HepG2 (cell line): ENCODE data around the gene TPCN2. TPM values are rescaled to one million over a fixed set of nuclear protein-coding genes. Genes with fewer than 3 reads are reported as not detected.

ENCODE experiments used
- ATAC-seq: fragments of 200-7000 bp; cut with Tn5 transposase; 3 replicates; pipeline ENCODE4 v1.9.1; 2020; ENCODE audit warnings: mild to moderate bottlenecking, moderate library complexity
- BruUV-seq: library from RNA; stranded (reverse); fragments of 400-500 nt; replicated peaks from 2 replicates; lab custom pipeline; 2021; lab: Mats Ljungman, UMichigan
- CTCF ChIA-PET: fragments of 300-600 bp; formaldehyde crosslinking; extraction: SDS; loops from one replicate; lab custom pipeline; 2021; ENCODE audit warnings: low total read pairs, inconsistent platforms, low intra/inter-chr PET ratio; lab: Yijun Ruan, JAX
- POLR2A ChIA-PET: fragments of 350-600 bp; sonication (Branson Sonifier 250); formaldehyde crosslinking; loops from one replicate; lab custom pipeline; 2020; ENCODE audit warnings: antibody characterized with exemption, inconsistent platforms; lab: Yijun Ruan, JAX
- DNase-seq: peaks from one replicate; pipeline ENCODE4 v3.0.0-alpha.2; 2015; ENCODE audit warnings: low spot score
- FAIRE-seq: peaks from 3 replicates; lab custom pipeline; 2011; peaks lifted over from hg19 to GRCh38; lab: Jason Lieb, UNC
- H2AFZ ChIP-seq: one replicate; pipeline ENCODE4 v1.6.1; 2011; ENCODE audit warnings: low read length, inconsistent platforms
- H3K27ac ChIP-seq: fragments of 300-600 bp; 3 replicates; pipeline ENCODE4 v1.8.0; 2011; ENCODE audit warnings: mixed run types, mild to moderate bottlenecking, mixed read lengths, low read length, inconsistent platforms; ENCODE audit not compliant: insufficient read depth; ENCODE audit errors: extremely low read length
- H3K27me3 ChIP-seq, 2 experiments: fragments of 200-600 bp in 1 of 2; 2 replicates in 1 of 2; 3 replicates in 1 of 2; pipeline versions ENCODE4 v1.6.0 to v1.8.0; 2011; ENCODE audit warnings: low read length in 2 of 2, mild to moderate bottlenecking in 2 of 2, moderate library complexity in 2 of 2, inconsistent platforms in 1 of 2; ENCODE audit not compliant: insufficient read depth in 2 of 2, control insufficient read depth in 1 of 2
- H3K36me3 ChIP-seq, 2 experiments: fragments of 200-600 bp in 1 of 2; replicated peaks in 1 of 2; 2 replicates in 1 of 2; 3 replicates in 1 of 2; pipeline versions ENCODE4 v1.5.1 to v1.8.0; 2011; ENCODE audit warnings: low read length in 2 of 2, inconsistent platforms in 1 of 2; ENCODE audit not compliant: insufficient read depth in 2 of 2, control insufficient read depth in 1 of 2
- H3K4me1 ChIP-seq: 2 replicates; pipeline ENCODE4 v1.5.1; 2012; ENCODE audit warnings: low read length, inconsistent platforms; ENCODE audit not compliant: insufficient read depth
- H3K4me2 ChIP-seq: 2 replicates; pipeline ENCODE4 v1.6.0; 2011; ENCODE audit warnings: low read depth, low read length, inconsistent platforms
- H3K4me3 ChIP-seq, 3 experiments: fragments of 200-600 bp in 1 of 3; sonication (generic), shearing (Covaris generic) in 1 of 3; replicated peaks in 1 of 3; 2 replicates each; pipeline ENCODE4 v1.5.1; 2011 to 2016; ENCODE audit warnings: low read length in 3 of 3, inconsistent platforms in 2 of 3, low read depth in 2 of 3, mild to moderate bottlenecking in 2 of 3, control low read depth in 1 of 3, mixed read lengths in 1 of 3; ENCODE audit not compliant: insufficient read depth in 1 of 3
- H3K79me2 ChIP-seq: one replicate; pipeline ENCODE4 v1.6.1; 2011; ENCODE audit warnings: low read length, inconsistent platforms; ENCODE audit not compliant: insufficient read depth
- H3K9ac ChIP-seq: 2 replicates; pipeline ENCODE4 v1.6.0; 2011; ENCODE audit warnings: mild to moderate bottlenecking, low read depth, low read length, inconsistent platforms; ENCODE audit not compliant: insufficient read depth
- H3K9me3 ChIP-seq: 2 replicates; pipeline ENCODE4 v1.5.1; 2012; ENCODE audit warnings: mild to moderate bottlenecking, low read length
- H4K20me1 ChIP-seq: 2 replicates; pipeline ENCODE4 v1.6.0; 2011; ENCODE audit warnings: inconsistent platforms, mild to moderate bottlenecking, low read length, moderate library complexity; ENCODE audit not compliant: insufficient read depth
- ARHGAP35 ChIP-seq: sonication (generic); formaldehyde crosslinking; IDR thresholded peaks from 2 replicates; pipeline ENCODE4 v1.9.0; 2022; ENCODE audit warnings: mild to moderate bottlenecking, inconsistent platforms, moderate library complexity, missing genetic modification reagents, borderline replicate concordance
- HMGA1 ChIP-seq: sonication (generic); formaldehyde crosslinking; conservative IDR thresholded peaks from 2 replicates; pipeline ENCODE4 v1.4.0; 2020; ENCODE audit warnings: missing genetic modification reagents
- IRX3 ChIP-seq: sonication (generic); formaldehyde crosslinking; IDR thresholded peaks from 2 replicates; pipeline ENCODE4 v1.8.1; 2023; ENCODE audit warnings: mild to moderate bottlenecking, low read depth, missing genetic modification reagents, borderline replicate concordance
- MIER2 ChIP-seq: IDR thresholded peaks from 2 replicates; pipeline ENCODE4 v1.6.1; 2016; ENCODE audit warnings: missing biosample characterization, missing genetic modification reagents
- NFKB2 ChIP-seq: sonication (generic); formaldehyde crosslinking; IDR thresholded peaks from 2 replicates; pipeline ENCODE4 v1.4.0; 2020; ENCODE audit warnings: missing genetic modification reagents, borderline replicate concordance
- NFRKB ChIP-seq: fragments of 450-650 bp; IDR thresholded peaks from 2 replicates; pipeline ENCODE4 v1.6.1; 2017
- NKX3-1 ChIP-seq: sonication (generic); formaldehyde crosslinking; IDR thresholded peaks from 2 replicates; pipeline ENCODE4 v1.5.0; 2020; ENCODE audit warnings: missing genetic modification reagents
- RXRB ChIP-seq: IDR thresholded peaks from 2 replicates; pipeline ENCODE4 v1.6.1; 2016; ENCODE audit warnings: borderline replicate concordance, missing genetic modification reagents, missing compliant biosample characterization
- SMAD9 ChIP-seq: sonication (generic); formaldehyde crosslinking; IDR thresholded peaks from 2 replicates; pipeline ENCODE4 v1.5.1; 2020; ENCODE audit warnings: mild to moderate bottlenecking, missing genetic modification reagents
- ZC3H4 ChIP-seq: sonication (generic); formaldehyde crosslinking; IDR thresholded peaks from 2 replicates; pipeline ENCODE4 v1.4.0; 2020; ENCODE audit warnings: missing genetic modification reagents, borderline replicate concordance
- ZNF12 ChIP-seq: sonication (generic); formaldehyde crosslinking; IDR thresholded peaks from 2 replicates; pipeline ENCODE4 v1.5.0; 2020; ENCODE audit warnings: missing genetic modification reagents
- ZNF484 ChIP-seq: sonication (generic); formaldehyde crosslinking; IDR thresholded peaks from 2 replicates; pipeline ENCODE4 v1.5.1; 2020; ENCODE audit warnings: mild to moderate bottlenecking, low read depth, missing genetic modification reagents, borderline replicate concordance
- WGBS: methylation state at CpG from one replicate; pipeline ENCODE4 v1.1.6; 2017; ENCODE audit warnings: low lambda C conversion rate; 5-methylcytosine and 5-hydroxymethylcytosine counted together
- in situ Hi-C: cut with HindIII; loops from 2 replicates; pipeline ENCODE4 v1.10.0; 2017; ENCODE audit warnings: low pct_unique_long_range_greater_than_20kb; ENCODE audit not compliant: extremely low pct_ligation_motif_present
- intact Hi-C: fragments of 100-400 bp; cut with micrococcal nuclease; formaldehyde crosslinking; loops from one replicate; pipeline ENCODE4 v1.10.0; 2022; ENCODE audit not compliant: unreplicated experiment
- polyA plus RNA-seq, 8 experiments: library from polyadenylated mRNA; depleted of rRNA in 3 of 8; stranded (reverse) in 7 of 8; unstranded in 1 of 8; fragments of >200 nt; fragmentation: Illumina TruSeq in 4 of 8; extraction: Trizol in 4 of 8; gene quantifications; 2 replicates each; pipeline versions ENCODE4 v1.2.1 to v1.2.3, GENCODE V29; 2011 to 2016; ENCODE audit warnings: low read depth in 4 of 8, missing spikeins in 1 of 8, mixed read lengths in 1 of 8; ENCODE audit not compliant: insufficient read depth in 1 of 8
- total RNA-seq, 5 experiments: library from RNA; depleted of rRNA; stranded (reverse); fragments of >200 nt; fragmentation: Illumina TruSeq; extraction: Trizol; gene quantifications; 2 replicates each; pipeline ENCODE4 v1.2.3, GENCODE V29; 2016; ENCODE audit warnings: low read depth in 1 of 5
- TF ChIP-seq, protein P1 (sequence below): sonication (generic); formaldehyde crosslinking; IDR thresholded peaks from 2 replicates; pipeline ENCODE4 v1.4.0; 2020; ENCODE audit warnings: missing genetic modification reagents, borderline replicate concordance
- TF ChIP-seq, protein P2 (sequence below): sonication (generic); formaldehyde crosslinking; IDR thresholded peaks from 2 replicates; pipeline ENCODE4 v1.5.0; 2020; ENCODE audit warnings: missing genetic modification reagents, mild to moderate bottlenecking, borderline replicate concordance
- TF ChIP-seq, protein P3 (sequence below): sonication (generic); formaldehyde crosslinking; IDR thresholded peaks from 2 replicates; pipeline ENCODE4 v1.8.0; 2022; ENCODE audit warnings: low read depth, missing genetic modification reagents
- TF ChIP-seq, protein P4 (sequence below): sonication (generic); IDR thresholded peaks from 2 replicates; pipeline ENCODE4 v1.6.1; 2016; ENCODE audit warnings: low read depth, borderline replicate concordance

TPCN2 gene
- total and polyA plus RNA-seq, 2 of the 13 experiments (the other 11 are each of a cell fraction or from before 2014, with no cell fraction given), result 5.6 to 5.9 TPM

DNA sequence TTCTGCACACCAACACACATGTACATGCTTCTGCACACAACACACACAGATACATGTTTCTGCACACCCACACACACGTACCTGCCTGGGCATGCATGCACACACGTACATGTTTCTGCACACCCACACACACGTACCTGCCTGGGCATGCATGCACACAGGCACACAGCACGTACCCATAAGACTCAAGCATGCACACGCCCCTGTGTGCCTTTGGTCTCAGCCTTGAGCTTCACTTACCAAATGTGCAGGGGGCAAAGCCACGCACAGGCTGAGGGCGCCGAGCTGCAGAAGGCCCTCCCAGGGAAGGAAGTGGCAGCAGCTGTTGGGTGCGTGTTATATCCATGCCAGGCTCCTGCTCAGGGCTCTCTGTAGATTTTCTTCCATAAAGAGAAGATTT is 72.3 kb downstream of the TPCN2 start:
- peaks cover 5 to 20% of the 10 kb centered on the region in 2 experiments; a peak in 4 of 5 replicates for H3K27me3 ChIP-seq
- DNase-seq, result no peak
- H2AFZ ChIP-seq, result no peak overlapping the region
- ChIA-PET POLR2A (interaction anchor here (0.6 kb wide), 1 partner anchor 548 kb away, joined by 5 read pairs; no protein-coding TSS in a partner anchor), CTCF (no interaction called here)
- in situ Hi-C loops, result loop anchor here (5.0 to 10.0 kb wide), 2 partner anchors 174 to 536 kb away; partner anchors contain the start of gene MYEOV
- no peaks in the 10 kb centered on the region for H3K36me3 ChIP-seq
- no TSS peak for BruUV-seq
- intact Hi-C loops, result loop anchor here (5.0 kb wide), 1 partner anchor 306 kb away; no protein-coding TSS in a partner anchor
- no peak overlapping the region for H3K9ac ChIP-seq
- no peak for FAIRE-seq
- WGBS, result 42% methylated on average over 9 of the region's 9 CpGs
- H3K4me3 ChIP-seq, result no peak overlapping the region
- H3K9me3 ChIP-seq, result no peaks in the 10 kb centered on the region
- no peaks in the 10 kb centered on the region; the same call in 1 of the 2 replicates for H4K20me1 ChIP-seq
- H3K27ac ChIP-seq, result no peak overlapping the region
- peaks cover 24% of the 10 kb centered on the region for H3K4me1 ChIP-seq
- H3K79me2 ChIP-seq, result no peaks in the 10 kb centered on the region
- H3K4me2 ChIP-seq, result no peak overlapping the region
- ATAC-seq, result no peak
- TF ChIP-seq SMAD9 (CRISPR knock-in tag) (no peak), HMGA1 (CRISPR knock-in tag) (no peak), NKX3-1 (no peak), NFKB2 (CRISPR knock-in tag) (no peak), MIER2 (CRISPR knock-in tag) (no peak), RXRB (CRISPR knock-in tag) (no peak), ZNF12 (CRISPR knock-in tag) (no peak), ARHGAP35 (CRISPR knock-in tag) (no peak), ZC3H4 (no peak), ZNF484 (CRISPR knock-in tag) (no peak), IRX3 (CRISPR knock-in tag) (no peak), NFRKB (no peak)
- TF ChIP-seq, protein P1, sequence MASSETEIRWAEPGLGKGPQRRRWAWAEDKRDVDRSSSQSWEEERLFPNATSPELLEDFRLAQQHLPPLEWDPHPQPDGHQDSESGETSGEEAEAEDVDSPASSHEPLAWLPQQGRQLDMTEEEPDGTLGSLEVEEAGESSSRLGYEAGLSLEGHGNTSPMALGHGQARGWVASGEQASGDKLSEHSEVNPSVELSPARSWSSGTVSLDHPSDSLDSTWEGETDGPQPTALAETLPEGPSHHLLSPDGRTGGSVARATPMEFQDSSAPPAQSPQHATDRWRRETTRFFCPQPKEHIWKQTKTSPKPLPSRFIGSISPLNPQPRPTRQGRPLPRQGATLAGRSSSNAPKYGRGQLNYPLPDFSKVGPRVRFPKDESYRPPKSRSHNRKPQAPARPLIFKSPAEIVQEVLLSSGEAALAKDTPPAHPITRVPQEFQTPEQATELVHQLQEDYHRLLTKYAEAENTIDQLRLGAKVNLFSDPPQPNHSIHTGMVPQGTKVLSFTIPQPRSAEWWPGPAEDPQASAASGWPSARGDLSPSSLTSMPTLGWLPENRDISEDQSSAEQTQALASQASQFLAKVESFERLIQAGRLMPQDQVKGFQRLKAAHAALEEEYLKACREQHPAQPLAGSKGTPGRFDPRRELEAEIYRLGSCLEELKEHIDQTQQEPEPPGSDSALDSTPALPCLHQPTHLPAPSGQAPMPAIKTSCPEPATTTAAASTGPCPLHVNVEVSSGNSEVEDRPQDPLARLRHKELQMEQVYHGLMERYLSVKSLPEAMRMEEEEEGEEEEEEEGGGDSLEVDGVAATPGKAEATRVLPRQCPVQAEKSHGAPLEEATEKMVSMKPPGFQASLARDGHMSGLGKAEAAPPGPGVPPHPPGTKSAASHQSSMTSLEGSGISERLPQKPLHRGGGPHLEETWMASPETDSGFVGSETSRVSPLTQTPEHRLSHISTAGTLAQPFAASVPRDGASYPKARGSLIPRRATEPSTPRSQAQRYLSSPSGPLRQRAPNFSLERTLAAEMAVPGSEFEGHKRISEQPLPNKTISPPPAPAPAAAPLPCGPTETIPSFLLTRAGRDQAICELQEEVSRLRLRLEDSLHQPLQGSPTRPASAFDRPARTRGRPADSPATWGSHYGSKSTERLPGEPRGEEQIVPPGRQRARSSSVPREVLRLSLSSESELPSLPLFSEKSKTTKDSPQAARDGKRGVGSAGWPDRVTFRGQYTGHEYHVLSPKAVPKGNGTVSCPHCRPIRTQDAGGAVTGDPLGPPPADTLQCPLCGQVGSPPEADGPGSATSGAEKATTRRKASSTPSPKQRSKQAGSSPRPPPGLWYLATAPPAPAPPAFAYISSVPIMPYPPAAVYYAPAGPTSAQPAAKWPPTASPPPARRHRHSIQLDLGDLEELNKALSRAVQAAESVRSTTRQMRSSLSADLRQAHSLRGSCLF (CRISPR knock-in tag), result no peak
- TF ChIP-seq, protein P2, sequence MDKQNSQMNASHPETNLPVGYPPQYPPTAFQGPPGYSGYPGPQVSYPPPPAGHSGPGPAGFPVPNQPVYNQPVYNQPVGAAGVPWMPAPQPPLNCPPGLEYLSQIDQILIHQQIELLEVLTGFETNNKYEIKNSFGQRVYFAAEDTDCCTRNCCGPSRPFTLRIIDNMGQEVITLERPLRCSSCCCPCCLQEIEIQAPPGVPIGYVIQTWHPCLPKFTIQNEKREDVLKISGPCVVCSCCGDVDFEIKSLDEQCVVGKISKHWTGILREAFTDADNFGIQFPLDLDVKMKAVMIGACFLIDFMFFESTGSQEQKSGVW (CRISPR knock-in tag), result no peak
- TF ChIP-seq, protein P3, sequence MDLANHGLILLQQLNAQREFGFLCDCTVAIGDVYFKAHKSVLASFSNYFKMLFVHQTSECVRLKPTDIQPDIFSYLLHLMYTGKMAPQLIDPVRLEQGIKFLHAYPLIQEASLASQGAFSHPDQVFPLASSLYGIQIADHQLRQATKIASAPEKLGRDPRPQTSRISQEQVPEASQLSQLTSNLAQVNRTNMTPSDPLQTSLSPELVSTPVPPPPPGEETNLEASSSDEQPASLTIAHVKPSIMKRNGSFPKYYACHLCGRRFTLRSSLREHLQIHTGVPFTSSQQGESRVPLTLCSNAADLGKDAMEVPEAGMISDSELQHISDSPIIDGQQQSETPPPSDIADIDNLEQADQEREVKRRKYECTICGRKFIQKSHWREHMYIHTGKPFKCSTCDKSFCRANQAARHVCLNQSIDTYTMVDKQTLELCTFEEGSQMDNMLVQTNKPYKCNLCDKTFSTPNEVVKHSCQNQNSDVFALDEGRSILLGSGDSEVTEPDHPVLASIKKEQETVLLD (CRISPR knock-in tag), result no peak
- TF ChIP-seq, protein P4, sequence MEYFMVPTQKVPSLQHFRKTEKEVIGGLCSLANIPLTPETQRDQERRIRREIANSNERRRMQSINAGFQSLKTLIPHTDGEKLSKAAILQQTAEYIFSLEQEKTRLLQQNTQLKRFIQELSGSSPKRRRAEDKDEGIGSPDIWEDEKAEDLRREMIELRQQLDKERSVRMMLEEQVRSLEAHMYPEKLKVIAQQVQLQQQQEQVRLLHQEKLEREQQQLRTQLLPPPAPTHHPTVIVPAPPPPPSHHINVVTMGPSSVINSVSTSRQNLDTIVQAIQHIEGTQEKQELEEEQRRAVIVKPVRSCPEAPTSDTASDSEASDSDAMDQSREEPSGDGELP, result no peak
